Loucy (cell line): ENCODE data around the gene MARK3.

Source experiments
- EZH2phosphoT487 ChIP-seq: fragments of 200-600 bp; IDR thresholded peaks from 2 replicates; pipeline ENCODE4 v1.6.1; 2018; ENCODE audit warnings: antibody characterized with exemption, mild to moderate bottlenecking, moderate library complexity, borderline replicate concordance
- TF ChIP-seq, protein P1 (sequence below): fragments of 200-600 bp; sonication (generic); conservative IDR thresholded peaks from 2 replicates; pipeline ENCODE4 v1.5.1; 2014; ENCODE audit warnings: mild to moderate bottlenecking, antibody characterized with exemption, low read length

DNA sequence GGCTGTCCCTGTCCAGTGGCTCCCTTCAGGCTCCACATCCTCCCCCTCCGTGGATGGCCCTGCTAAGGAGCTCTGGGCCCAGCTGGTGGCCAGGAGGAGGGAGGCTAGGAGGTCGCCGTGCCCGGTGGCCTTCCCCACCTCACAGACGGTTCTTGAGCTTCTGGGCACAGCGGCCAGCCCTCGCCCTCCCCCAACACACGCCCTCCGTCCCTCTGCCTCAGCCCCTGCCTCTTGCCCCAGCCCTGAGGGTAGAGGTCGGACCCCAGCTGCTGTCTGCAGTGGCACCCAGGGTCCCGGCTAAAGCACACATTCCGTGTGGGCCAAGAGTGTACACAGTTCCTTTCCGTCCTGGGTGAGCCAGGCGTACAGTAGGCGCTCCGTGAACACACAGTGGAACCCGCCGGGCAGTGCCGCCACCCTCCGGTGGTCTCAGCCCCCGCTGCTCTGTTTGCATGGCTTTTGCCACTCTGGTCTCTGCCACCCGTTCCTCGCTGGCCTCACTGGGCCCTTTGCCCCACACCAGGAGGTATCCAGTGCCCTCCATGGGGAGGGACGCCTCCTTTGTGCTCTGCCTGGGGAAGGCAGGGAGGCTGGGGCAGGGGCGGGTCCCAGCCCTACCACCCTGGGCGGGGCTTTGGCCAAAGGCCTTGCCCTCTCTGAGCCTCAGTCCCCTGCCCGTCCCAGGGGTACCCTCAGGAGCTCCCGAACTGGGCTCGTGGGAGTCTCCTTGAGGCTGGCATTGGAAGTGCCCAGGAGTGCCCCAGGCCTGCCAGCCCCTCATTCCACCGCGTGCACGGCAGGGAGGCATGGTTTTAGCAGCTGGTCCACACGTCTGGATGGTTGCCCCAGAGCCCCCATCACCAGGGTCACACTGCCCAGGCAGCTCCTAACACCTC is 156.7 kb downstream of the MARK3 start:
- TF ChIP-seq, protein P1, sequence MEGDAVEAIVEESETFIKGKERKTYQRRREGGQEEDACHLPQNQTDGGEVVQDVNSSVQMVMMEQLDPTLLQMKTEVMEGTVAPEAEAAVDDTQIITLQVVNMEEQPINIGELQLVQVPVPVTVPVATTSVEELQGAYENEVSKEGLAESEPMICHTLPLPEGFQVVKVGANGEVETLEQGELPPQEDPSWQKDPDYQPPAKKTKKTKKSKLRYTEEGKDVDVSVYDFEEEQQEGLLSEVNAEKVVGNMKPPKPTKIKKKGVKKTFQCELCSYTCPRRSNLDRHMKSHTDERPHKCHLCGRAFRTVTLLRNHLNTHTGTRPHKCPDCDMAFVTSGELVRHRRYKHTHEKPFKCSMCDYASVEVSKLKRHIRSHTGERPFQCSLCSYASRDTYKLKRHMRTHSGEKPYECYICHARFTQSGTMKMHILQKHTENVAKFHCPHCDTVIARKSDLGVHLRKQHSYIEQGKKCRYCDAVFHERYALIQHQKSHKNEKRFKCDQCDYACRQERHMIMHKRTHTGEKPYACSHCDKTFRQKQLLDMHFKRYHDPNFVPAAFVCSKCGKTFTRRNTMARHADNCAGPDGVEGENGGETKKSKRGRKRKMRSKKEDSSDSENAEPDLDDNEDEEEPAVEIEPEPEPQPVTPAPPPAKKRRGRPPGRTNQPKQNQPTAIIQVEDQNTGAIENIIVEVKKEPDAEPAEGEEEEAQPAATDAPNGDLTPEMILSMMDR = no peak
- no peak for TF ChIP-seq EZH2phosphoT487
